ENCODE data around the gene PHF10.

The PHF10 gene

GRCh38 chr6:169659820-169660610, 64.3 kb downstream of the PHF10 start:
- no peaks in the 10 kb centered on the region for H3K9me3 Mint-ChIP-seq
- no peak for DNase-seq (ENCODE audit: low spot score)
- H3K27me3 Mint-ChIP-seq (ENCODE audit: low read depth): no peaks in the 10 kb centered on the region
- H3K4me3 Mint-ChIP-seq: no peak overlapping the region
- H3K36me3 Mint-ChIP-seq (ENCODE audit: low read depth): peaks cover 5% of the 10 kb centered on the region
- H3K4me1 Mint-ChIP-seq (ENCODE audit: low read depth): peaks cover 4% of the 10 kb centered on the region
- H3K27ac Mint-ChIP-seq: no peak overlapping the region

DNA sequence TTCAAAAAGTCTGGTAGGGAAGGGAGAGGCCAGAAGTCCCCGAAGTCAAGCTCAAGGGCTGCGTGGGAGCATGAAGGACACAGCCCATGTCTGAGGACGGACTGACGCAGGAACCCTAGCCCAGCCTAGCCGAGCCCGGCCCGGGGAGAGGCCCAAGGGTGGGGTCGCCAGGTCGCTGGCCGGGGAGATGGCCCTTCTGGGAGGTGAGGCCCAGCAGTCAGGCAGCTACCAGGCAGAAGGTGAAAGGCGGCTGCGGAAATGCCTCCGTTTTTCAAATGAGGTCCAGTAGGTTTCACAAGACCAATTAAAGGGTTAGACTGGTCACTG, 67.1 kb downstream of the PHF10 start:
- H3K4me1 Mint-ChIP-seq (ENCODE audit: low read depth): peaks cover 4% of the 10 kb centered on the region
- no peaks in the 10 kb centered on the region for H3K27me3 Mint-ChIP-seq (ENCODE audit: low read depth)
- no peaks in the 10 kb centered on the region for H3K9me3 Mint-ChIP-seq
- H3K4me3 Mint-ChIP-seq: no peak overlapping the region
- peaks cover 2% of the 10 kb centered on the region for H3K36me3 Mint-ChIP-seq (ENCODE audit: low read depth)
- no peak overlapping the region for H3K27ac Mint-ChIP-seq
- no peak for DNase-seq (ENCODE audit: low spot score)

DNA sequence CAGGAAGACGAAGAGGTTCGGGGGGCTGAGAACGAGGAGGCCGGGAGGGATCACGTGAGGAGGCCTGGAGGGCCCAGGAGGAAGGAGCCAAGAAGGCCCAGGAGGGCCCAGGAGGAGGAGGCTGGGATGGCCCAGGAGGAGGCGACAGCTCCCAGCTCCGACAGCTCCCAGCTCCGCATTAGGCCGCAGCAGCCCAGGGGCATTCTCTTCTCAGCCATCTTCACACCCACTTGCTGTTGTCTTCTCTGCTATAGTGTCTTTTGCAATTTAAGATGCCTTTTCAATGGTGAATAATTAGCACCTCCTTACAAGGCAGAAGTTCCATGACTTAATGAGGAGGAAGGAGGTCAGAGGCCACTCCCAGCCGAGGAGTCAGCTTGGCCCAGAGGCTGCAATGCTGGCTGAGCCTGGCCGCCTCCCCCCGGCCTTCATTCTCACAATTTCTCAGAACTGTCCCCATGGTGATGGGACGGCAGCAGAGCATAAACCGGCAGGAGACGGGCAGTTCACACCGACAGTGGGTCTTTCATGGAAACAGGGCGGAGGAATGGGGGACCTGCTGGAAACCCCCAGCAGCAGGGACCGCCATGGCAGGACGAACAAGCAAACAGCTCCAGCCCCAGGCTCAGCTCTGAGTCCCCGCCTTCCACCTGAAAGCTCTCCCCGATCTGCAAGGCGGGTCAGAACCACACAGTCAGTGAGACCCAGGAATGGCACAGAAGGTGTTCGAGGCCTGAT, 67.6 kb downstream of the PHF10 start:
- Mint-ChIP-seq H3K9me3 (no peaks in the 10 kb centered on the region), H3K27ac (no peak overlapping the region), H3K4me1 (ENCODE audit: low read depth) (peaks cover 4% of the 10 kb centered on the region)

DNA sequence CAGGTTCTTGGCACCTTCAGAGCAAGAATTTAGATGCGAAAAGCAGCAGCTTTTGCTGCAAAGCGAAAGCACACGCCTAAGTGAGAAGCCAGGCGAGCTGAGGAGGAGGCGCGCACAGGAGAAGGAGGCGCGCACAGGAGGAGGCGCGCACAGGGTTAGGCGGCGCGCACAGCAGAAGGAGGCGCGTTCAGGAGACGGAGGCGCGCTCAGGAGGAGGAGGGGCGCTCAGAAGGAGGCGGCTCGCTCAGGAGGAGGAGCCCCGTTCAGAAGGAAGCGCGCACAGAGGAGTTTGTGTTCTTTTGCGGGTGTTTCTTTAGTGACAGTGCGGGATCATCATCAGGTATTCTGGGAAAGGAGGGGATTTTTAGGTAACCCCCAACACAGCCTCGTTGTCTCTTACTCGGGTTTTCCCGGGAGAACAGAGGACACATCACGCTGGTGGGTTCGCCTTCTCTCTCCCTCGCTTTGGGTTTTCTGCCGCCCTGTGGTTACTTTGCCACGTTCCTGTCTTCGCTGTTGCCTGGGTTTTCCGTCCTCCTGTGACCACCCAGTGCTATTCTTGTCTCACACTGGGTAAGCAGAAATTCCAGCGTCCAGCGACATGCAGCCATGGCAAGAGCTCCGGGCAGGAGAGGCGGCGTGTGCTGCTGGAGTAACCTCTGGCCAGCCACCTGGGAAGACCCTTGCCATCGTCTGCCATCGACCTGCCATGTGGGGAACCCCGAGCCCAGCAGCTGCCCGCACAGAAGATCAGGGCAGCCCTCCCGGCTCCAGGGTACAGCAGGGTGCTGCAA, 69.5 kb downstream of the PHF10 start:
- peak; percentile 63 for DNase-seq (ENCODE audit: low spot score)
- H3K36me3 Mint-ChIP-seq (ENCODE audit: low read depth): peaks cover 2% of the 10 kb centered on the region
- peak overlapping the region; percentile 85 for H3K27ac Mint-ChIP-seq
- H3K27me3 Mint-ChIP-seq (ENCODE audit: low read depth): no peaks in the 10 kb centered on the region
- H3K4me1 Mint-ChIP-seq (ENCODE audit: low read depth): peaks cover 4% of the 10 kb centered on the region
- peak overlapping the region; percentile 90 for H3K4me3 Mint-ChIP-seq
- H3K9me3 Mint-ChIP-seq: no peaks in the 10 kb centered on the region

More for the DNA sequence above, 67.6 kb downstream of the PHF10 start:
- no peaks in the 10 kb centered on the region for H3K27me3 Mint-ChIP-seq (ENCODE audit: low read depth)
- peaks cover 2% of the 10 kb centered on the region for H3K36me3 Mint-ChIP-seq (ENCODE audit: low read depth)
- DNase-seq (ENCODE audit: low spot score): no peak
- H3K4me3 Mint-ChIP-seq: no peak overlapping the region

Measured in T-helper 2 cell treated with Interferon-gamma antibody and Interleukin-4, amounts not matched to agents 5 μg/mL and 100 μg/mL, for 36 hours (primary cell).